Pancreas (tissue), 10 donors: Measurements from ENCODE around the gene SEPTIN10. TPM values are rescaled to one million over a fixed set of nuclear protein-coding genes. Genes with fewer than 3 reads are reported as not detected.
"Not testable (repeated sequence)": the region's sequence is repeated elsewhere in the genome, so short reads cannot be mapped to it uniquely, and the experiment has no call there.

ENCODE experiments used
- ATAC-seq, 4 donors: fragments of 200-7000 bp; cut with Tn5 transposase; one replicate each; pipeline versions ENCODE4 v1.8.0 to v1.9.1; 2020; ENCODE audit warnings: mild to moderate bottlenecking in 4 of 4, moderate library complexity in 4 of 4
- DNase-seq, 6 donors: peaks; one replicate each; pipeline ENCODE4 v3.0.0-alpha.2; 2020
- FAIRE-seq: peaks from 2 replicates; lab custom pipeline; 2012; peaks lifted over from hg19 to GRCh38; lab: Jason Lieb, UNC
- H3K27ac ChIP-seq, 4 donors: fragments of 200-600 bp; sonication (generic); 1 replicate in 3 of 4; 2 replicates in 1 of 4; pipeline versions ENCODE4 v1.5.0 to v1.8.0; 2020
- H3K27me3 ChIP-seq, 4 donors: fragments of 200-600 bp; one replicate each; pipeline ENCODE4 v1.8.0; 2021
- H3K36me3 ChIP-seq, 3 donors: fragments of 200-600 bp; sonication (generic) in 1 of 3; one replicate each; pipeline versions ENCODE4 v1.5.0 to v1.8.0; 2020 to 2021
- H3K4me1 ChIP-seq, 3 donors: fragments of 200-600 bp; one replicate each; pipeline ENCODE4 v1.8.0; 2021
- H3K4me3 ChIP-seq, 4 donors: fragments of 200-600 bp; sonication (generic) in 2 of 4; one replicate each; pipeline versions ENCODE4 v1.5.0 to v1.8.0; 2020 to 2021
- H3K9me3 ChIP-seq, 4 donors: fragments of 200-600 bp; one replicate each; pipeline ENCODE4 v1.8.0; 2021
- CTCF ChIP-seq, 4 donors: fragments of 200-600 bp; sonication (generic) in 3 of 4; IDR thresholded peaks; one replicate each; pipeline versions ENCODE4 v1.5.0 to v1.8.0; 2021; ENCODE audit warnings: antibody characterized with exemption in 4 of 4
- WGBS, 2 donors: extraction: QIAGEN DNeasy Blood & Tissue Kit; methylation state at CpG; one replicate each; pipeline ENCODE4 v1.1.7; 2013; 5-methylcytosine and 5-hydroxymethylcytosine counted together
- intact Hi-C, 3 donors: fragments of 100-400 bp; cut with DNase I; formaldehyde crosslinking; loops; one replicate each; pipeline versions ENCODE4 v1.11.1 to v1.14.2; 2022
- polyA plus RNA-seq, 2 donors: library from polyadenylated mRNA; stranded (reverse); fragments of 200-250 nt; gene quantifications; one replicate each; pipeline ENCODE4 v1.2.3, GENCODE V29; 2013
- total RNA-seq, 6 donors: library from RNA; stranded (reverse); fragmentation: NEBNext Ultra II Directional in 4 of 6; extraction: Animal tissue kit (Norgen Biotek cat#: 25700) in 4 of 6; gene quantifications; one replicate each; pipeline versions ENCODE4 v1.2.1 to v1.2.4, GENCODE V29; 2021 to 2023
- donor health status: healthy with polysubstance abuse.
- donor health status: DM: no; HTN: no; CAD: no; lungs with moderate emphysema.
- donor health status: DM: no; HTN: no; CAD: no.
- donor health status: control.
- donor health status: control.
- donor health status: Bipolar disorder and iron deficiency.
- donor health status: DM: yes; HTN: yes; CAD: no.
- donor health status: DM: no; HTN: no; CAD: no.
- donor health status: DM: no; HTN: no; CAD: no.
- donor health status: DM: yes; HTN: yes; CAD: no.

The SEPTIN10 gene
- total and polyA plus RNA-seq, 8 donors = 7.9 to 27.1 (median 16.2) TPM

DNA sequence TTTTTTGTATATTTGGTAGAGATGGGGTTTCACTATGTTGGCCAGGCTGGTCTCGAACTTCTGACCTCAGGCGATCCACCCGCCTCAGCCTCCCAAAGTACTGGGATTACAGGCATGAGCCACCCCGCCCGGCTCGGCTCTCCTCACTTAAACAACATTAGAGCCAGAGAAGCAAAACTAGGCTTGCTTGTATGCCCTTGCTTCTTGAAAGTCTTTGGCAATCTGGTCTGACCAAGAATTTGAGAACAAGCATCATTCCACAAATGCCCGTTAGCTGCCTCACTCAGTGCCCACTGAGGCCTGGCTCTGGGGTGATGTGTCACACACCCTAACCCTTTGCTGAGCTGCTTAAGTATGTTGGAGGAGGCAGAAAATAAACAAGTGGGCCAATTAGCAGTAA lies 33.9 kb upstream of the SEPTIN10 start:
- no peak for TF ChIP-seq CTCF (IDR thresholded peaks at IDR 0.05)
- H3K27ac ChIP-seq = no peak overlapping the region
- no peaks in the 10 kb centered on the region for H3K27me3 ChIP-seq
- no peak overlapping the region for H3K4me3 ChIP-seq
- ATAC-seq (no peak), FAIRE-seq (no peak), DNase-seq (no peak)
- H3K36me3 ChIP-seq = no peaks in the 10 kb centered on the region
- intact Hi-C loops = no loop called here
- H3K9me3 ChIP-seq = no peaks in the 10 kb centered on the region
- H3K4me1 ChIP-seq = peaks cover 10 to 22% (median 20%) of the 10 kb centered on the region in 3 donors
- 96 to 98% methylated on average over 7 of the region's 7 CpGs for WGBS, 2 donors

GRCh38 chr2:109646961-109647360 lies 33.2 kb upstream of the SEPTIN10 start:
- TF ChIP-seq CTCF (IDR thresholded peaks at IDR 0.05) = no peak
- H3K9me3 ChIP-seq = no peaks in the 10 kb centered on the region
- WGBS, 2 donors = 87 to 94% methylated on average over 8 of the region's 8 CpGs

GRCh38 chr2:109645412-109646184 lies 31.8 kb upstream of the SEPTIN10 start:
- Histone ChIP-seq H3K4me3 (no peak overlapping the region), H3K4me1 (peaks cover 10 to 22% (median 20%) of the 10 kb centered on the region in 3 donors), H3K36me3 (no peaks in the 10 kb centered on the region), H3K9me3 (no peaks in the 10 kb centered on the region), H3K27me3 (no peaks in the 10 kb centered on the region), H3K27ac (peak overlapping the region; percentile 55 to 82 (median 64))
- peak in 2 of 4 donors; percentile 5 to 16 for ATAC-seq
- TF ChIP-seq CTCF (IDR thresholded peaks at IDR 0.05) = no peak
- DNase-seq = no peak
- FAIRE-seq = no peak
- WGBS, 2 donors = 91 to 92% methylated on average over 14 of the region's 14 CpGs
- intact Hi-C loops = no loop called here

More at GRCh38 chr2:109646961-109647360, 33.2 kb upstream of the SEPTIN10 start:
- Histone ChIP-seq H3K4me3 (no peak overlapping the region), H3K27me3 (no peaks in the 10 kb centered on the region), H3K27ac (no peak overlapping the region), H3K36me3 (no peaks in the 10 kb centered on the region), H3K4me1 (peaks cover 10 to 22% (median 20%) of the 10 kb centered on the region in 3 donors)
- DNase-seq (no peak), FAIRE-seq (no peak), ATAC-seq (no peak)
- intact Hi-C loops = no loop called here

- H3K27me3 ChIP-seq = no peaks in the 10 kb centered on the region
- peak; percentile 69 to 87 (median 76) for DNase-seq
- no peaks in the 10 kb centered on the region for H3K36me3 ChIP-seq
- intact Hi-C loops = no loop called here
- no peak for TF ChIP-seq CTCF (IDR thresholded peaks at IDR 0.05)
- ATAC-seq = peak; percentile 93 to 97 (median 94)
- FAIRE-seq = no peak
- 11 to 15% methylated on average over 12 of the region's 12 CpGs for WGBS, 2 donors
- H3K4me1 ChIP-seq = peaks cover 10 to 22% (median 20%) of the 10 kb centered on the region in 3 donors
- H3K4me3 ChIP-seq = peak overlapping the region in 1 of 4 donors; percentile 15
- H3K9me3 ChIP-seq = no peaks in the 10 kb centered on the region
- peak overlapping the region; percentile 55 to 82 (median 64) for H3K27ac ChIP-seq
These were observed 31.0 kb upstream of the SEPTIN10 start for GRCh38 chr2:109644571-109645275.

DNA sequence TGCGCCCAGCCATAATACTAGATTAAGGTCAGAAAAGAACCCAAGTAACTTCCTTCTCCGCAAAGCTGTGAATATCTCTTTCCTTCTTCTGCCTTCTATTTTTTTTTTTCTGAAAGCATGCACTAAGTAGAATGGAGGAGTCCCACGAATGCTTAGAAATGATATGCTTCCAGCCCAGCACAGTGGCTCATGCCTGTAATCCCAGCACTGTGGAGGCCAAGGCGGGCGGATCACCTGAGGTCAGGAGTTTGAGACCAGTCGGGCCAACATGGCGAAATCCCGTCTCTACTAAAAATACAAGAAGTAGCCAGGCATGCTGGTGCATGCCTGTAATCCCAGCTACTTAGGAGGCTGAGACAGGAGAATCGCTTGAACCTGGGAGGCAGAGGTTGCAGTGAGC lies 26.2 kb upstream of the SEPTIN10 start:
- H3K36me3 ChIP-seq, H3K27ac ChIP-seq, H3K4me3 ChIP-seq, H3K9me3 ChIP-seq, ATAC-seq, DNase-seq, H3K27me3 ChIP-seq, intact Hi-C loops, FAIRE-seq: not testable (repeated sequence)
- WGBS, 2 donors = 95 to 98% methylated on average over 9 of the region's 9 CpGs
- peaks cover 5 to 16% (median 15%) of the 10 kb centered on the region in 3 donors for H3K4me1 ChIP-seq
